Thoracic aorta (tissue), 2 donors: ENCODE measurements around the gene VMP1. TPM values are rescaled to one million over a fixed set of nuclear protein-coding genes. Genes with fewer than 3 reads are reported as not detected.
"Not testable (repeated sequence)": the region's sequence is repeated elsewhere in the genome, so short reads cannot be mapped to it uniquely, and the experiment has no call there.

ENCODE experiments used
- ATAC-seq: fragments of 150-250 bp; one replicate; pipeline ENCODE4 v1.8.0; 2017; ENCODE audit warnings: low read depth; ENCODE audit not compliant: insufficient number of reproducible peaks, low FRiP score
- DNase-seq: peaks from one replicate; pipeline ENCODE4 v3.0.0-alpha.2; 2020; ENCODE audit warnings: low spot score
- H3K27ac ChIP-seq, 2 donors: fragments of 200-600 bp; sonication (generic); 1 replicate in 1 of 2; 2 replicates in 1 of 2; pipeline ENCODE4 v1.5.1; 2016; ENCODE audit warnings: mild to moderate bottlenecking in 2 of 2, moderate library complexity in 2 of 2
- H3K27me3 ChIP-seq: fragments of 200-600 bp; sonication (generic); replicated peaks from 2 replicates; pipeline ENCODE4 v1.6.0; 2016; ENCODE audit warnings: mild to moderate bottlenecking; ENCODE audit not compliant: insufficient read depth
- H3K36me3 ChIP-seq: fragments of 200-600 bp; sonication (generic); one replicate; pipeline ENCODE4 v1.5.1; 2016
- H3K4me1 ChIP-seq, 2 donors: fragments of 200-600 bp; sonication (generic); 1 replicate in 1 of 2; 2 replicates in 1 of 2; pipeline versions ENCODE4 v1.5.1 to v1.6.0; 2016; ENCODE audit warnings: low read depth in 2 of 2, mild to moderate bottlenecking in 1 of 2; ENCODE audit not compliant: control insufficient read depth in 1 of 2
- H3K4me3 ChIP-seq: fragments of 200-600 bp; sonication (generic); 2 replicates; pipeline ENCODE4 v1.5.1; 2016; ENCODE audit warnings: mild to moderate bottlenecking
- H3K9me3 ChIP-seq: fragments of 200-600 bp; sonication (generic); 2 replicates; pipeline ENCODE4 v1.5.1; 2016
- total RNA-seq, 2 donors: library from RNA; depleted of rRNA; stranded (reverse); fragments of >200 nt; gene quantifications; one replicate each; pipeline versions ENCODE4 v1.1.0 to v1.2.3, GENCODE V29; 2016
- TF ChIP-seq, protein P1 (sequence below): fragments of 200-600 bp; sonication (generic); IDR thresholded peaks from one replicate; pipeline ENCODE4 v1.5.1; 2019; ENCODE audit warnings: antibody characterized with exemption

Gene VMP1
- total RNA-seq, 2 donors from 2014 or later = 183 to 728 TPM

DNA sequence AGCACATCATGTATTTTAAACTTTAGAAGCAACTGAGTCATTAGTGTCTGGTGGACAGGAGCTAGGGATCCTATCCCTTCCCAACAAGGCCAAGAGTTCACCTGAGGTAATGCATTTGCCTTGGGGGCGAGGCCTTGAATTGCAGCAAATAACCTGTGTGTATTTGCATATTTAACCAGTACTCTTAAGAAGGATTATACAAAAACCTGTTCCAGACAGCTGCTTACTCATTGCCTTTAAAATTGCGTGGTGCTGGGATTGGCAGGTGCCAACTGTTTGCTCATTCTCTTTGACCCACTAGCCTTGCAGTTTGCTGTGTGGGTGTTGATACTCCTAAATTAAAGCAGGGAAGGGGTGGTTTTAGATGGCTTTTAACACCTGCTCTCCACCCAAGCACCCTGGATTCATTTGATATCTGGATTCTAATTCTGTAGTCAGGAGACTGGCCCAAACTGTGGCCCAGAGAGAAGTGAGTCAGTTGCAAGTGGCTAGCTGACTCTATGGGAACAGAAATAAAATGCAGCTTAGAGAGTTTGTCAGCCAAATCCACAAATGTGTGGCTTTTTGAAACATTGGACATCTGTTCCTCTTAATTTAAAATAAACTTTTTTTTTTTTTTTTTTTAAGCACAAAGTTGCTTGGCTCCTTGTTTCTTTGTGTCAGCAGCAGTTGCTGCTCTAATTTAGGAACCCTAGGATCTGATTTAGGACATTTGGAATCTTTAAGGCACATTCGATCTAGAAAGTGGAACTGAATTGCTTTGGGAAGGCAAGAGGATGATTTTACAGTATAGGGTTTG lies 138.3 kb downstream of the VMP1 start:
- TF ChIP-seq, protein P1, sequence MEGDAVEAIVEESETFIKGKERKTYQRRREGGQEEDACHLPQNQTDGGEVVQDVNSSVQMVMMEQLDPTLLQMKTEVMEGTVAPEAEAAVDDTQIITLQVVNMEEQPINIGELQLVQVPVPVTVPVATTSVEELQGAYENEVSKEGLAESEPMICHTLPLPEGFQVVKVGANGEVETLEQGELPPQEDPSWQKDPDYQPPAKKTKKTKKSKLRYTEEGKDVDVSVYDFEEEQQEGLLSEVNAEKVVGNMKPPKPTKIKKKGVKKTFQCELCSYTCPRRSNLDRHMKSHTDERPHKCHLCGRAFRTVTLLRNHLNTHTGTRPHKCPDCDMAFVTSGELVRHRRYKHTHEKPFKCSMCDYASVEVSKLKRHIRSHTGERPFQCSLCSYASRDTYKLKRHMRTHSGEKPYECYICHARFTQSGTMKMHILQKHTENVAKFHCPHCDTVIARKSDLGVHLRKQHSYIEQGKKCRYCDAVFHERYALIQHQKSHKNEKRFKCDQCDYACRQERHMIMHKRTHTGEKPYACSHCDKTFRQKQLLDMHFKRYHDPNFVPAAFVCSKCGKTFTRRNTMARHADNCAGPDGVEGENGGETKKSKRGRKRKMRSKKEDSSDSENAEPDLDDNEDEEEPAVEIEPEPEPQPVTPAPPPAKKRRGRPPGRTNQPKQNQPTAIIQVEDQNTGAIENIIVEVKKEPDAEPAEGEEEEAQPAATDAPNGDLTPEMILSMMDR = no peak
- H3K4me3 ChIP-seq = peak overlapping the region; percentile 43
- H3K27ac ChIP-seq = peak overlapping the region; percentile 78 to 86
- no peak for ATAC-seq
- no peaks in the 10 kb centered on the region for H3K27me3 ChIP-seq
- no peaks in the 10 kb centered on the region for H3K9me3 ChIP-seq
- no peaks in the 10 kb centered on the region for H3K36me3 ChIP-seq
- H3K4me1 ChIP-seq = peaks cover 30 to 60% of the 10 kb centered on the region in 2 donors
- DNase-seq = no peak

DNA sequence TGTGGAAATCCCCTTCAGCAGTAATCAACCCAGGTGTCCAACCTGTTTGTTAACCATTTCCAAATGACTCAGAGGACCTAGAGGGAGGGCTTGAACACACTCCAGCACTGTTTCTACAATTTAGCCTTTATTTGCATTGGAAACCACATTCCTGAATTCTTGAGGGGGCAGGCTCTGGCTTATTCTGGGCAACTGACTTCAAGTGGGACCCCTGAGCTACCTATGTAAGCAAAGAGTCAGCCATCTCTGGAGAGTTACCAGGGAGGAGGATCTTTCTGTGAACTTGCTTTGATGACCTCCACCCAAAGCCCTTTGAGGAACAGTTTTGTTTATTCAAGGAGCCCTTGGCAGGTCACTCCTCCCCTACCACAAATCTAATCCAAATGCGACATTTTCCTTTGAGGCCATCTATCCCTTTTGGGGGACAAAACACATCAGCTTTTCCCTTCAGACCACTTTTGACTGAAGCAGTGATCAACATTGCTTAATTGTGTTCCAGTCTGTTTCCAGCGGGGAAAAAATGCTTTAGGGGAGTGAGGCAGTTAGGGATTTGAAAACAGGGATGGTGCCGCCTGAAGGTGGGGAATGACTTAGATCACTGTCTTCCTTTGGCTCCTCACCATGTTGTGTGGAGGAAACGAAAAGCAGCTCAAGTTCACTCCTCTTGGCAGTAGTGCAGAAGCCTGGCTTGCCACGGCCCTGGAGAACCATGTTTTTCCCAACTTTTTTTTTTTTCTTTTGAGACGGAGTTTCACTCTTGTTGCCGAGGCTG lies 139.1 kb downstream of the VMP1 start:
- Histone ChIP-seq H3K9me3 (no peaks in the 10 kb centered on the region), H3K27ac (peak overlapping the region; percentile 78 to 86), H3K36me3 (no peaks in the 10 kb centered on the region), H3K27me3 (no peaks in the 10 kb centered on the region), H3K4me1 (peaks cover 34 to 66% of the 10 kb centered on the region in 2 donors), H3K4me3 (peak overlapping the region; percentile 43)
- no peak for DNase-seq
- TF ChIP-seq, protein P1 = no peak
- no peak for ATAC-seq

GRCh38 chr17:59848385-59848668 lies 140.9 kb downstream of the VMP1 start:
- H3K36me3 ChIP-seq = no peaks in the 10 kb centered on the region
- TF ChIP-seq, protein P1 = no peak
- peaks cover 42 to 69% of the 10 kb centered on the region in 2 donors for H3K4me1 ChIP-seq
- no peak overlapping the region for H3K4me3 ChIP-seq
- ATAC-seq = no peak
- no peaks in the 10 kb centered on the region for H3K9me3 ChIP-seq
- DNase-seq = no peak
- H3K27me3 ChIP-seq = no peaks in the 10 kb centered on the region
- peak overlapping the region in 1 of 2 donors; percentile 78 for H3K27ac ChIP-seq

DNA sequence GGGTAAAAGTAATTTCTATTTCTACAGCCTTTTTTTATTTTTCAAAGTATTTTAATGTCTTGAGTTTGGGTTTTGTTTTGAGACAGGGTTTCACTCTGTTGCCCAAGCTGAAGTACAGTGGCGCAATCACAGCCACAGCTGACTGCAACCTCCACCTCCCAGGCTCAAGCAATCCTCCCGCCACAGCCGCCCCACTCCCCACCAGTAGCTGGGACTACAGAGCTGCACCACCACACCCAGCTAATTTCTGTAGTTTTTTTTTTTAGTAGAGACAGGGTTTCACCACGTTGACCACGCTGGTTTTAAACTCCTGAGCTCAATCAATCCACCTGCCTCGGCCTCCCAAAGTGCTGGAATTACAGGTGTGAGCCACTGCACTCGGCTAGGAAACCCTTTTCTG lies 141.3 kb downstream of the VMP1 start:
- H3K4me3 ChIP-seq = no peak overlapping the region
- no peaks in the 10 kb centered on the region for H3K27me3 ChIP-seq
- TF ChIP-seq, protein P1 = no peak
- H3K27ac ChIP-seq = peak overlapping the region in 1 of 2 donors; percentile 78
- H3K36me3 ChIP-seq = no peaks in the 10 kb centered on the region
- peaks cover 42 to 69% of the 10 kb centered on the region in 2 donors for H3K4me1 ChIP-seq
- no peaks in the 10 kb centered on the region for H3K9me3 ChIP-seq
- ATAC-seq = no peak
- no peak for DNase-seq

- not testable (repeated sequence) for ATAC-seq, H3K27ac ChIP-seq, H3K36me3 ChIP-seq, H3K27me3 ChIP-seq, DNase-seq, H3K9me3 ChIP-seq, H3K4me3 ChIP-seq
- peaks cover 36 to 62% of the 10 kb centered on the region in 2 donors for H3K4me1 ChIP-seq
These were observed 142.9 kb downstream of the VMP1 start for GRCh38 chr17:59850311-59850710.
